K562 (cell line): ENCODE data around the gene RO60. TPM values are rescaled to one million over a fixed set of nuclear protein-coding genes. Genes with fewer than 3 reads are reported as not detected.
A peak's percentile ranks its signal among the peaks of the same experiment; 100 is the strongest.

Experiments used
- JUNB ChIP-seq: fragments of 450-650 bp; formaldehyde crosslinking; conservative IDR thresholded peaks from 2 replicates; pipeline ENCODE4 v1.4.0; 2020; ENCODE audit warnings: mild to moderate bottlenecking
- MAFF ChIP-seq: IDR thresholded peaks from 2 replicates; pipeline ENCODE4 v1.6.1; 2012; ENCODE audit warnings: low read length, improper control_type of control experiment
- MED1 ChIP-seq: sonication (generic); formaldehyde crosslinking; IDR thresholded peaks from 2 replicates; pipeline ENCODE4 v1.8.1; 2023; ENCODE audit warnings: missing genetic modification reagents, borderline replicate concordance
- PATZ1 ChIP-seq: fragments of 250-450 bp; sonication (Bioruptor Pico); IDR thresholded peaks from 2 replicates; pipeline ENCODE4 v1.5.0; 2020; ENCODE audit warnings: mild to moderate bottlenecking, borderline replicate concordance
- RFX1 ChIP-seq: fragments of 450-650 bp; IDR thresholded peaks from 2 replicates; pipeline ENCODE4 v1.6.1; 2016; ENCODE audit warnings: mild to moderate bottlenecking, moderate library complexity
- SLC30A9 ChIP-seq: fragments of 250-450 bp; sonication (Bioruptor Pico); IDR thresholded peaks from 2 replicates; pipeline ENCODE4 v1.8.0; 2022; ENCODE audit warnings: mild to moderate bottlenecking, moderate library complexity
- SMARCA4 ChIP-seq: fragments of 450-650 bp; IDR thresholded peaks from 2 replicates; pipeline ENCODE4 v1.6.1; 2016
- THRA ChIP-seq: fragments of 450-650 bp; IDR thresholded peaks from 2 replicates; pipeline ENCODE4 v1.6.1; 2017; ENCODE audit warnings: mild to moderate bottlenecking, moderate library complexity
- U2AF1 ChIP-seq: fragments of 200-400 bp; formaldehyde crosslinking; optimal IDR thresholded peaks from 2 replicates; pipeline ENCODE3; 2017; ENCODE audit warnings: mild to moderate bottlenecking, low read depth, low read length, moderate library complexity
- WHSC1 ChIP-seq: IDR thresholded peaks from one replicate; pipeline ENCODE4 v1.6.1; 2012; ENCODE audit warnings: low read length, control low read depth, inconsistent platforms
- ZNF354B ChIP-seq: fragments of 250-450 bp; sonication (Bioruptor Pico); IDR thresholded peaks from 2 replicates; pipeline ENCODE4 v1.4.0; 2020
- ZNF431 ChIP-seq: sonication (generic); formaldehyde crosslinking; IDR thresholded peaks from 2 replicates; pipeline ENCODE4 v1.8.0; 2022; ENCODE audit warnings: mild to moderate bottlenecking, missing genetic modification reagents
- ZNF699 ChIP-seq: fragments of 250-450 bp; sonication (Bioruptor Pico); IDR thresholded peaks from 2 replicates; pipeline ENCODE4 v1.8.0; 2021; ENCODE audit warnings: mild to moderate bottlenecking, moderate library complexity; ENCODE audit not compliant: insufficient replicate concordance
- polyA plus RNA-seq, 8 experiments: library from polyadenylated mRNA; depleted of rRNA in 4 of 8; stranded (reverse) in 5 of 8; unstranded in 3 of 8; fragments of >200 nt; fragmentation: Nextera tagmentation in 2 of 8; fragmentation: Illumina TruSeq in 1 of 8; extraction: Ambion mirVana in 2 of 8; extraction: Trizol in 1 of 8; gene quantifications; 2 replicates each; pipeline versions ENCODE4 v1.2.1 to v1.2.3, GENCODE V29; 2011 to 2014; ENCODE audit warnings: inconsistent platforms in 1 of 8, missing spikeins in 1 of 8
- total RNA-seq, 7 experiments: library from RNA; depleted of rRNA in 6 of 7; stranded (reverse); fragments of >200 nt in 6 of 7; fragmentation: Illumina TruSeq in 2 of 7; extraction: Trizol in 2 of 7; gene quantifications; 2 replicates each; pipeline versions ENCODE4 v1.2.1 to v1.2.3, GENCODE V29; 2011 to 2021; ENCODE audit warnings: low replicate concordance in 1 of 7
- TF ChIP-seq, protein P1 (sequence below): fragments of 450-650 bp; formaldehyde crosslinking; IDR thresholded peaks from 2 replicates; pipeline ENCODE4 v1.4.0; 2020; ENCODE audit warnings: mild to moderate bottlenecking
- TF ChIP-seq, protein P2 (sequence below), 3 experiments: fragments of 200-800 bp in 1 of 3; sonication (Bioruptor generic) in 1 of 3; sonication (generic) in 1 of 3; formaldehyde crosslinking in 1 of 3; IDR thresholded peaks; 2 replicates each; pipeline versions ENCODE4 v1.6.1 to v1.8.0; 2016 to 2022; ENCODE audit warnings: mild to moderate bottlenecking in 2 of 3, missing compliant biosample characterization in 2 of 3, missing genetic modification characterization in 2 of 3, missing genetic modification reagents in 1 of 3
- TF ChIP-seq, protein P3 (sequence below): fragments of 250-450 bp; sonication (Bioruptor Pico); IDR thresholded peaks from 2 replicates; pipeline ENCODE4 v1.8.0; 2022; ENCODE audit warnings: inconsistent platforms, mild to moderate bottlenecking, moderate library complexity, borderline replicate concordance
- TF ChIP-seq, protein P4 (sequence below), 2 experiments: fragments of 450-650 bp; conservative IDR thresholded peaks; 2 replicates each; pipeline ENCODE4 v1.6.1; 2017; ENCODE audit warnings: mild to moderate bottlenecking in 2 of 2, moderate library complexity in 2 of 2

The RO60 gene
- total and polyA plus RNA-seq, 9 of the 15 experiments (the other 6 are each of a cell fraction or from before 2014, with no cell fraction given): 24.9 to 187 (median 101) TPM

DNA sequence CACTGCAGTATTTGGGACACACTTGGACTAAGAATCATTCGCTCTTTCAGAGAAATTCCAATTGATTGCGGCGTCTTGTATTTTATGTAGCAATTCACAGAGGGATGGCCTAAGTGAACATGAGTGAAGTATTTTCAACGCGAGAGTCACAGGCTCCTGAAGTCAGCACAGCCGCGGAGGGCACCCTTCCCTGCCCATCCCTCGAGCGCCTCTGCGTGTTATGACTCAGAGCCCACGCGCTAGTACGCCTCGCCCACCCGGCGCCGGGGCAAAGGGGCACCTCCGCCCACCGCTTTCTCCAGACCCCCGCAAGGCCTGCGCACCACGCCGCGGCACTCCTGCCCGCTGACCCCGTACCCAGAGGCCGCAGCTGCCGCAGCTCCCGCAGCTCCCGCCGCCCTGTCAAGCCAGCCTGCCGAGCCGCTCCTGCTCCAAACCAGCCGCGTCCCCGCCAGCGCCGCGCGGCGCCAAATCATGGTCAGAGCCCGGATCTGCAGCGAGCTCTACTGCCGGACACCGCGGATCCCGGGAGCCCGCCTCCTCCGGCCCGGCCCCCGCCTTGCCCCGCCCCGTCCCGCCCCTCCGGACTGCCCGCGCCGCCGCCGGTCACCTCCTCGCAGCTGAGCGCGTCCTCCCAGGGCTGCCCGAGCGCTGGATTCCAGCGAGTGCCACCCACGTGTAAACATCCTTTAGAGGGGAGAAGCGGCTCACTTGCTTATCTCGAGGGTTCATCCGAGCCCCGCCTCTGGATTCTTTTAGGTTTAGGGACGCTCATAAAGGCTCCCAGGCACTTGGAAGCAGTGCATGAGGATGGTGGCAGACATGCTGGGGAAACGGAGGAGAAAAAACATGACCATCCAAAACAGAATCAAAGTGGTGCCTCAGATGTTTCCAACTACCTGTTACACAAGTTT lies 45.8 kb downstream of the RO60 start, which contains the start of gene GLRX2 (continued):
- TF ChIP-seq SLC30A9 (no peak), U2AF1 (peak; percentile 90), ZNF431 (CRISPR knock-in tag) (peak; percentile 3; the same call in 1 of the 2 replicates), SMARCA4 (peak; percentile 43), WHSC1 (no peak), THRA (no peak), PATZ1 (CRISPR knock-in tag) (no peak), RFX1 (no peak), MED1 (CRISPR knock-in tag) (no peak), MAFF (no peak), ZNF354B (no peak), JUNB (no peak), ZNF699 (CRISPR knock-in tag) (no peak)
- TF ChIP-seq, protein P1, sequence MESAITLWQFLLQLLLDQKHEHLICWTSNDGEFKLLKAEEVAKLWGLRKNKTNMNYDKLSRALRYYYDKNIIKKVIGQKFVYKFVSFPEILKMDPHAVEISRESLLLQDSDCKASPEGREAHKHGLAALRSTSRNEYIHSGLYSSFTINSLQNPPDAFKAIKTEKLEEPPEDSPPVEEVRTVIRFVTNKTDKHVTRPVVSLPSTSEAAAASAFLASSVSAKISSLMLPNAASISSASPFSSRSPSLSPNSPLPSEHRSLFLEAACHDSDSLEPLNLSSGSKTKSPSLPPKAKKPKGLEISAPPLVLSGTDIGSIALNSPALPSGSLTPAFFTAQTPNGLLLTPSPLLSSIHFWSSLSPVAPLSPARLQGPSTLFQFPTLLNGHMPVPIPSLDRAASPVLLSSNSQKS (CRISPR knock-in tag): no peak
- TF ChIP-seq, protein P2, sequence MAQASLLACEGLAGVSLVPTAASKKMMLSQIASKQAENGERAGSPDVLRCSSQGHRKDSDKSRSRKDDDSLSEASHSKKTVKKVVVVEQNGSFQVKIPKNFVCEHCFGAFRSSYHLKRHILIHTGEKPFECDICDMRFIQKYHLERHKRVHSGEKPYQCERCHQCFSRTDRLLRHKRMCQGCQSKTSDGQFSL (CRISPR knock-in tag; IDR thresholded peaks at IDR 0.05): 0 out of 2 replicates have a peak, but pooled peaks have one; percentile 9
- TF ChIP-seq, protein P2 (tag; IDR thresholded peaks at IDR 0.05): no peak
- TF ChIP-seq, protein P3, sequence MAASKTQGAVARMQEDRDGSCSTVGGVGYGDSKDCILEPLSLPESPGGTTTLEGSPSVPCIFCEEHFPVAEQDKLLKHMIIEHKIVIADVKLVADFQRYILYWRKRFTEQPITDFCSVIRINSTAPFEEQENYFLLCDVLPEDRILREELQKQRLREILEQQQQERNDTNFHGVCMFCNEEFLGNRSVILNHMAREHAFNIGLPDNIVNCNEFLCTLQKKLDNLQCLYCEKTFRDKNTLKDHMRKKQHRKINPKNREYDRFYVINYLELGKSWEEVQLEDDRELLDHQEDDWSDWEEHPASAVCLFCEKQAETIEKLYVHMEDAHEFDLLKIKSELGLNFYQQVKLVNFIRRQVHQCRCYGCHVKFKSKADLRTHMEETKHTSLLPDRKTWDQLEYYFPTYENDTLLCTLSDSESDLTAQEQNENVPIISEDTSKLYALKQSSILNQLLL: no peak
- TF ChIP-seq, protein P4, sequence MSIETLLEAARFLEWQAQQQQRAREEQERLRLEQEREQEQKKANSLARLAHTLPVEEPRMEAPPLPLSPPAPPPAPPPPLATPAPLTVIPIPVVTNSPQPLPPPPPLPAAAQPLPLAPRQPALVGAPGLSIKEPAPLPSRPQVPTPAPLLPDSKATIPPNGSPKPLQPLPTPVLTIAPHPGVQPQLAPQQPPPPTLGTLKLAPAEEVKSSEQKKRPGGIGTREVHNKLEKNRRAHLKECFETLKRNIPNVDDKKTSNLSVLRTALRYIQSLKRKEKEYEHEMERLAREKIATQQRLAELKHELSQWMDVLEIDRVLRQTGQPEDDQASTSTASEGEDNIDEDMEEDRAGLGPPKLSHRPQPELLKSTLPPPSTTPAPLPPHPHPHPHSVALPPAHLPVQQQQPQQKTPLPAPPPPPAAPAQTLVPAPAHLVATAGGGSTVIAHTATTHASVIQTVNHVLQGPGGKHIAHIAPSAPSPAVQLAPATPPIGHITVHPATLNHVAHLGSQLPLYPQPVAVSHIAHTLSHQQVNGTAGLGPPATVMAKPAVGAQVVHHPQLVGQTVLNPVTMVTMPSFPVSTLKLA (conservative IDR thresholded peaks at IDR 0.05): peak; percentile 82 to 92
